GM19438 (cell line): ENCODE data around the gene SPAG6.
A peak's percentile ranks its signal among the peaks of the same experiment; 100 is the strongest.

Experiments
- ATAC-seq: cut with Tn5 transposase; IDR thresholded peaks from one replicate; pipeline ENCODE4 v1.9.1; 2021; ENCODE audit warnings: low read depth; ENCODE audit not compliant: unreplicated experiment

The SPAG6 gene

GRCh38 chr10:22321924-22322640 lies 23.2 kb upstream of the SPAG6 start:
- ATAC-seq, result no peak

- no peak for ATAC-seq
Observed at GRCh38 chr10:22322641-22323160, 22.6 kb upstream of the SPAG6 start.

GRCh38 chr10:22323538-22324305 lies 21.6 kb upstream of the SPAG6 start:
- ATAC-seq, result no peak

- no peak for ATAC-seq
Observed at GRCh38 chr10:22324413-22324812, 20.9 kb upstream of the SPAG6 start.

GRCh38 chr10:22324893-22325271 lies 20.4 kb upstream of the SPAG6 start:
- ATAC-seq, result no peak

- ATAC-seq, result peak; percentile 47
Observed at GRCh38 chr10:22325272-22326144, 19.8 kb upstream of the SPAG6 start.

- ATAC-seq, result no peak
Observed at GRCh38 chr10:22326145-22326702, 19.1 kb upstream of the SPAG6 start.

- no peak for ATAC-seq
Observed at GRCh38 chr10:22329150-22329549, 16.1 kb upstream of the SPAG6 start.

- ATAC-seq, result no peak
Observed at GRCh38 chr10:22332116-22332692, 13.1 kb upstream of the SPAG6 start.

- ATAC-seq, result no peak
Observed at GRCh38 chr10:22333167-22333974, 11.9 kb upstream of the SPAG6 start.

GRCh38 chr10:22333975-22334282 lies 11.4 kb upstream of the SPAG6 start:
- no peak for ATAC-seq

- ATAC-seq, result no peak
Observed at GRCh38 chr10:22334414-22335172, 10.7 kb upstream of the SPAG6 start.

GRCh38 chr10:22335173-22335933 lies 9.9 kb upstream of the SPAG6 start:
- no peak for ATAC-seq

GRCh38 chr10:22338185-22338900 lies 7.0 kb upstream of the SPAG6 start:
- no peak for ATAC-seq

GRCh38 chr10:22338931-22339330 lies 6.4 kb upstream of the SPAG6 start:
- ATAC-seq, result no peak

- no peak for ATAC-seq
Observed at GRCh38 chr10:22339761-22340328, 5.5 kb upstream of the SPAG6 start.
